ENCODE measurements around the gene MS4A18.
"Not testable (repeated sequence)": the region's sequence is repeated elsewhere in the genome, so short reads cannot be mapped to it uniquely, and the experiment has no call there.

The MS4A18 gene

DNA sequence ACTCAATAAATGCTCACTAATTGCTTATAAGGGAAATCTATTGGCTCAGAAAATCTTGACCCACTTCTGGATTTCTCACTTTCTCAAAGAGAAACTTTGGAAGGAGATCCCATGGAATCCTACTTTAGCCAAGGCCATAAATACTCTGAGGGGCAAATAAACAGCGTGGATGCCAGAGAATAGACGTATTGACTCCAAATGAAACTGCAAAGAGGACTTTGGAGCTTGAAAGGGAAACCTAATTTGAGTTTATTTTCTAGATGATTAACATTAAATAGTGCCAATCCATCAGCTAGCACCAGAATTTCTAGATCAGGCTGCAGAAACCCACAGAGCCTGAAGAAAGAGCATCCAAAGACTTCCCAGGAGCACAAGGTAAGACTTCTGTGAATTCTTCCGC, at the start of gene MS4A18:
Gene MS4A18 (plus strand): TSS at position 301 of the 400 bp plus-strand sequence.
- DNase-seq (ENCODE audit: low read depth in 3 of 3) = no peak

DNA sequence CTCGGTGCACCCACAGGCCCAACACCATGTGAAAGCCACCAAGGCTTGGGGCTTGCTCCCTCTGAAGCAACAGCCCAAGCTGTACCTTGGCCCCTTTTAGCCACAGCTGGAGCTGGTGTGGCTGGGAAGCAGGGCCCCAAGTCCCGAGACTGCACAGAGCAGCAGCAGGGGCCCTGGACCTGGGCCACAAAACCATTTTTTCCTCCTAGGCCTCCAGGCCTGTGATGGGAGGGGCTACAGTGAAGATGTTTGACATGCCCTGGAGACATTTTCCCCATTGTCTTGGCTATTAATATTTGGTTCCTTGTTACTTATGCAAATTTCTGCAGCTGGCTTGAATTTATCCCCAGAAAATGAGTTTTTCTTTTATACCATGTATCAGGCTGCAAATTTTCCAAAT, 46.3 kb upstream of the MS4A18 start:
- not testable (repeated sequence) for DNase-seq (ENCODE audit: low read depth in 3 of 3)

- no peak for DNase-seq (ENCODE audit: low read depth in 3 of 3)
Observed at GRCh38 chr11:60679879-60680278, 44.6 kb upstream of the MS4A18 start.

DNA sequence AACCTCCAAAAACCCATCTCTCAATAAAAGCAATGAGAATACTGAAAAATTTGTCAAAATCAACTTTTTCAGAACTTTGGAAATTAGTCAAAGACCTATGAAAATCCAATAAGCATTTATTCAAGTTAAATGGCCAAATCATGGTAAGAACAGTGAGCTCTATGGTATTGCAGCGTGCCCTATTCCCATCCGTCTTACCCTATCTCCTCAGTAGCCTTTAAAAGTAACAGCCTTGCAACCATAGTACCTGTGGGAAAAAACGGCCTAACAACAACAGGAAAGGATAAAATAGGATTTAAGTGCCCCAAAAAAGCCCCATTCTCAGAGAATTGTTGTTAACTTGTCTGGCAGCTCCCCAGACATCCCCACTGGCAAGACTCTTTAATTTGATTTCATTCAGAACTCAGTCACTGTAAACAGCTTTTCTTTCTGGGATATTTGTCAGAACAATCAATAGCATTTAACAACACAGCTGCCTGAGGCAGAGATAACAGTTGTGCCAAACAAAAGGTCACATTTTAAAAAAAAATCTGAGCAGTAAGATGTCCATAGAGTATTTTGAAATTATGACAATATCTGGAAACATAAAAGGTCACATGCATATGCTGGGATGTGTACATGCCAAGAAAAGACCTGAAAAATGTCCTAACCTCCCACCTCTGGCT, 43.9 kb upstream of the MS4A18 start:
- DNase-seq (ENCODE audit: low read depth in 3 of 3) = no peak

GRCh38 chr11:60684541-60684848, 40.0 kb upstream of the MS4A18 start:
- not testable (repeated sequence) for DNase-seq (ENCODE audit: low read depth in 3 of 3)

- DNase-seq (ENCODE audit: low read depth in 3 of 3) = no peak
Observed at GRCh38 chr11:60691661-60692060, 32.9 kb upstream of the MS4A18 start.

DNA sequence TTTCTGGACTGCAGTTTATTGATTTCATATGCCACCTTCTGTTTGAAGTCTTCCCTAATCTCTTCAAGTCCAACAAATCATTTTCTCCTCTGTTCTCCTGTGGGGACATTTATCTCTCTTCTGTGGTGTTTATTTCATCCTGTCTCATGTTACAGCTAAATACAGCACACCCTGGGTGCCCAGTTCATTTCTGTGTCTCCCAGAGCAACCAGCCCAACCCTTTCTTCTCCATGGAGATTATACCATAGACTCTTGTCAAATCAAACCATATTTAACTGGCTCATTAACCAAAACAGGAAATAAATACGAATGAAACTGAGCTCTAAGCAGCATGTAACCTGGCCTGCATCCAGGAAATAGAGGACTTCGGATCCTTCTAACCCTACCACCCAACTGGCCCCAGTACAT, 25.2 kb upstream of the MS4A18 start, which contains the start of gene MS4A8:
Gene MS4A8 (plus strand): TSS at position 329 of the 408 bp plus-strand sequence. CDS start 1,249 bp downstream, outside the sequence.
- DNase-seq (ENCODE audit: low read depth in 3 of 3) = no peak

GRCh38 chr11:60699936-60700335, 24.6 kb upstream of the MS4A18 start:
- DNase-seq (ENCODE audit: low read depth in 3 of 3) = no peak

DNA sequence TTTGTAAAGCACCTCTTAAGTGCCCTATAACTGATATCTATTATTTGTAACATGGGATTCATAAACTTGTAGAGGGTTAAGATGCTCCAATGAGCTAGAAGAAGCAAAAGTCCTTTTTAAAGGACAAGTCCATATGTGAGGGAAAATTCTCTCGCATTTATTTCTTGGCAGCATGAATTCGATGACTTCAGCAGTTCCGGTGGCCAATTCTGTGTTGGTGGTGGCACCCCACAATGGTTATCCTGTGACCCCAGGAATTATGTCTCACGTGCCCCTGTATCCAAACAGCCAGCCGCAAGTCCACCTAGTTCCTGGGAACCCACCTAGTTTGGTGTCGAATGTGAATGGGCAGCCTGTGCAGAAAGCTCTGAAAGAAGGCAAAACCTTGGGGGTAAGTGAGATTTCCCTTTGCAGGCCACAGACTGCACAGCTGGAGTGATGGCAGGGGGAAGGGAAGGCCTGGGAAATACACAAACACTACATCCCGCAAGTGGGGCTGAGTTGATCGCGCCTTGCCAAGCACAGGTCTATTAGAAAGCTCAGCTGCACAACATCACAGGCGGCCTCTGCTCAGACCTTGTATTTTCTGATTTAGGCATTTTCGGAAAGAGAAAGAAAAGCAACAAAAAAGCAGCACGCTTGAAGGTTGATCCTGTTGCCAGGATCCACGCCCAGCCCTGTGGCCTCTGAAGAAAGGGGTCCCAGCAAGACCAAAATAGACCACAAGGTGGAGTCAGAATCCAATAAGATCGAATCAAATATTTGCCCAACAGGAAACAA, 23.6 kb upstream of the MS4A18 start:
- DNase-seq (ENCODE audit: low read depth in 3 of 3) = no peak

- DNase-seq (ENCODE audit: low read depth in 3 of 3) = no peak
Observed at GRCh38 chr11:60701469-60701818, 23.1 kb upstream of the MS4A18 start.

DNA sequence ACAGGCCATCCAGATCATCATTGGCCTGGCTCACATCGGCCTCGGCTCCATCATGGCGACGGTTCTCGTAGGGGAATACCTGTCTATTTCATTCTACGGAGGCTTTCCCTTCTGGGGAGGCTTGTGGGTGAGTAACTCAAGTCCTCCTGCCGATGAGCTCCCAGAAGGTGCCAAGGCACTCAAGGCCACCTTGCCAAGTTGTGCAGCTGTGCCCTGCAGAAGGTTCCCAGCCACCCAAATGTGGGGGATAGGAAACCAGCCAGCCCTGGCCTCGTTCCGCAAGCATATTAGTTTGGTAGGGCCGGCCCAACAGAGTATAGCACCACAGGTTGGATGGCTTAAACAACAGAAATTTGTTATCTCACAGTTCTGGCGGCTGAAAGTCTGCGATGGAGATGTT, 21.1 kb upstream of the MS4A18 start:
- DNase-seq (ENCODE audit: low read depth in 3 of 3) = no peak

- no peak for DNase-seq (ENCODE audit: low read depth in 3 of 3)
Observed at GRCh38 chr11:60705895-60706294, 18.6 kb upstream of the MS4A18 start.

GRCh38 chr11:60706931-60707330, 17.6 kb upstream of the MS4A18 start:
- no peak for DNase-seq (ENCODE audit: low read depth in 3 of 3)

- DNase-seq (ENCODE audit: low read depth in 3 of 3) = no peak
Observed at GRCh38 chr11:60710482-60710881, 14.0 kb upstream of the MS4A18 start.

DNA sequence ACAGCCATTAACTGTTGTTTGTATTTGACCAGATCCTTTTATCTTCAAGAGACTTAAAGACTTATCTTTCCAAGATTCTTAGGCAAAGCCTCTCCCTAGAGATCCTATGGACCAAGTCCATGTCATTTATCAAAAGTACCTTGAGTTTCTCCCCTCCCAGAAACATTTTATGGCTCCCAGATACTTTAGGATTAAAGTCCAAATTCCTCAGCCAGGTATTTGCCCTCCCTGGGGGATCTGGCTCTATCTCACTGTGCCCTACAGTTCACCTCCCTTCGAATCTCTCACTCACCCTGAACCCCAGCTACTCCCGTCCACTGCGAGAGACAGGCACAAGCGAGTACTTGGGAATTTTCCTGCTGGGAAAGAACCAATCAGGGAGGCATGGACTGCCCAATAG, 13.2 kb upstream of the MS4A18 start:
- DNase-seq (ENCODE audit: low read depth in 3 of 3) = no peak

GRCh38 chr11:60713423-60713822, 11.1 kb upstream of the MS4A18 start:
- not testable (repeated sequence) for DNase-seq (ENCODE audit: low read depth in 3 of 3)

- DNase-seq (ENCODE audit: low read depth in 3 of 3) = no peak
Observed at GRCh38 chr11:60717956-60718355, 6.6 kb upstream of the MS4A18 start.

- DNase-seq (ENCODE audit: low read depth in 3 of 3) = no peak
Observed at GRCh38 chr11:60718524-60719316, 5.8 kb upstream of the MS4A18 start.

DNA sequence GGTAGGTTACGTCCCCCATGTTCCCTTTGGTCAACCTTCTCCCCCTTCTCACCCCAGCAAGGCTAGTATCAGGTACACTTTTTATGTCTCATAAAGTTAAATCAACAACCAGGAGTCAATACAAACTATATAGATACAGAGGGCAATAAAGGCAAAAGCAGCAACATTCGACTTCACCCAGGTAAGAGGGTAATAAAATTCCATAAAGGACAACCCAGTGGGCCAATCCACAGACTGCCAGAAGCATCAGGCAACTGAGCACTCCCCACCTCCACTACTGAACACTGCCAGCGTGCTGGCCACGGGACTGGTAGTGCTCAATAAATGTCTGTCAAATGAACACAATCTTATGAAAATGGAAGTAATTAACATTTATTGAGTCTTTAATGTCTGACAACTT, 5.1 kb upstream of the MS4A18 start:
- no peak for DNase-seq (ENCODE audit: low read depth in 3 of 3)

DNA sequence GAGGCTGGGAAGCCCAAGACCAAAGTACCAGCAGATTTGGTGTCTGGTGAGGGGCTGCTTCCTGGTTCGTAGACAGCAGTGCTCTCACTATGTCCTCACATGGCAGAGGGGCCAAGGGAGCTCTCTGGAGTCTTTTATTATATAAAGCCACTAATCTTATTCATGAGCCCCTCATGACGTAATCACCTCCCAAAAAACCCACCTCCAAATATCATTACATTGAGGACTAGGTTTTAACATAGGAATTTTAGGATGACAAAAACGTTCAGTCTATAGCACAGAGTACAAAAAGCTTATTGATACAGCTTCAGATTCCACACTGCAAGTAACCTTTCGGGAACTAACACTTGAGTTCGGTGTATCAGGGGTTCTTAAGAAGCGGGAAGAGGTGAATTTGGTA, 4.1 kb upstream of the MS4A18 start:
- no peak for DNase-seq (ENCODE audit: low read depth in 3 of 3)

DNA sequence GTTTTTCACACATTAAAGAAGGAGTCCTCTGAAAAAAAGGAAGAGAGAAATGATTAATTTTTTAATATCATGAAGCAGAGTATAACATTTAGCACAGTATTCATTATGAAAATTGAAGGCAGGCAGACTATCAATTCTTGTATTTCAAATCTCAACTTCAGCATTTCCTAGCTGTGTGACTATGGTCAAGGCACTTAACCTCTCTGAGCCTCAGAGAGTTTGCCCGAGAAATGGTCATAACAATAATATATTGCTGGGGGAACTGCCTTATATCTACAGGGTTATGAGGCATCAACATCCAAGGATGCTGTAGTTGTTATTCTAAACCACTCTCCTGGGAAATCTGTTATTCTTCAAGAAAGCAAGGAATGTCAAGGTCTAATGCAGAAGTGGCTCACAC, 1.1 kb downstream of the MS4A18 start:
- DNase-seq (ENCODE audit: low read depth in 3 of 3) = no peak

DNA sequence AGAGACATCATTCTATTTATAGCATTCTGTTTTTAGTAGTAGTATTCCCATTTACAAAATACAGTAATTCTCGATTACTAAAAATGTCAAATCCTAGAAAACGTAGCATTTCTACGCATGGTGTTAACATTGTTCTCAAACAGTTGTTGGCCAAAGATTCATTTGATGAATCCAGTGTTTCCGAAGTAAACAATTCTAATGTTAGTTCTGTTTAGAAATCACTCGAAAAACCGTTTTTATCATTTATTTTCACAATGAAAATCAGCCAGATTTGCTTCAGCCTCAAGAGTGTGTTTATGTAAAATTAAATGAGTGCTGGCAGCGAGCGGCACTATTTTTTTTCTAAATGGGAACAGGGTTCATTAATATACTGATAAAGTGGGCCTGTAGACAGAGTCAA, 7.1 kb downstream of the MS4A18 start:
- no peak for DNase-seq (ENCODE audit: low read depth in 3 of 3)

DNA sequence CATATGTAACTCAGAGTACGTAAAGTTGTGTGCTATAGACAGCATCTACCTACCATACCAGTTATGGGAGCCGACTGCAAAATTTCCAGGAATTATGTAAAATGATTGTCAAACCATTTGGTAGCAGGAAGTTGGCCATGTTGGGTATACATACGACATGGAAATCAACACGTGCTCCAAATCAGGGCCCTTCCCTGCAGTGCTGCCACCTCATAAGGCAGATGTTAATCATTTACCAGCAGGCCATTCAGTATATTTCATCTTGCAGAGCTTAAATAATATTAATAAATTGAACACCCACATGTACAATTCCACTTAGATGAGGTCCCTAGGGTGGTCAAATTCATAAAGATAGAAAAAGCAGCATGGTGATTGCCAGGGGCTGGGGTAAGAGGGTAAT, 9.8 kb downstream of the MS4A18 start:
- DNase-seq (ENCODE audit: low read depth in 3 of 3) = no peak

All from stimulated activated CD4-positive, alpha-beta T cell treated with anti-CD3 and anti-CD28 coated beads, TNF-alpha, amount 100 ng/mL, for 24 hours (primary cell).